ENCODE results near the gene DGKQ.
"Not testable (repeated sequence)": the region's sequence is repeated elsewhere in the genome, so short reads cannot be mapped to it uniquely, and the experiment has no call there.

The DGKQ gene

DNA sequence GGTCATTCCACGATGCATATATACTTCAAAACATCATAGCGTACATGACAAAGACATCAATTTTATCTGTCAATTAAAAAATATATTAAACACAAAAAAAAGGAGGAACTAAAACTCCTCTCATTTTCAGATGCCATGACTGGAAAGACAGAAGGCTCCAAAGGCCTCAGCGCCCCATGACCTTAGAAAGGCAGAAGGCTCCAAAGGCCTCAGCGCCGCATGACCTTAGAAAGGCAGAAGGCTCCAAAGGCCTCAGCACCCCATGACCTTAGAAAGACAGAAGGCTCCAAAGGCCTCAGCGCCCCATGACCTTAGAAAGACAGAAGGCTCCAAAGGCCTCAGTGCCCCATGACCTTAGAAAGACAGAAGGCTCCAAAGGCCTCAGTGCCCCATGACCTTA is 54.8 kb downstream of the DGKQ start:
- DNase-seq: not testable (repeated sequence)

DNA sequence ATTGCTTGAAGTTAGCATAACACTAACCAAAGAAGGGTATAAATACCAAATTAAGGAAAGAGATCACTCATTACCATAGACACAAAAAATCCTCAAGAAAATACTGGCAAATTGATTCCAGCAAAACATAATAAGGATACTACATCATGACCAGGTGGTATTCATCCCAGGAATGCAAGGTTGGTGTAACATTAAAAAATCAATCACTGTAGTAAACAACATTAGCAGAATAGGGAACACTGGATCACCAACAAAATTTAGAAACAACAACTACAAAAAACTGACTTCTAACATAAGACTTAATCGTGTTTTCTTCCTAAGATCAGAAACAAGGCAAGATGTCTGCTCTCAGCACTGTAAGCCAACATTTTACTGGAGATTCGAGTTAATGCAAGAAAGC is 55.4 kb downstream of the DGKQ start:
- DNase-seq: no peak

DNA sequence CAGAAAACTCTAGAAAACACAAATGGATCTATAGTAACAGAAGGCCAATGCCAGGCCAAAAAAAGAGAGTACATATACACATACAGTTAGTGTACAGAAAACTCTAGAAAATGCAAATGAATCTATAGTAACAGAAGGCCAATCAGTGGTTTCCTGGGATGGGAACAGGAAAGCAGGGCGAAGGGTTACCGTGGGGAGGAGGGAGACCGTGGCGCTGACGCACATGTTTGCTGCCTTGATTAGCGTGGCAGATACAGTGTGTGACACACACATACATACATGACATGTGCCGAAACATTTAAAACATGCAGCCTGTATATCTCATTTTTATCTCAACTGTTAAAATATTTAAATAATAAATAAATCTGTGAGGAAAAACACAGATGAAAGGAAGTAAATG is 55.9 kb downstream of the DGKQ start:
- DNase-seq: no peak

DNA sequence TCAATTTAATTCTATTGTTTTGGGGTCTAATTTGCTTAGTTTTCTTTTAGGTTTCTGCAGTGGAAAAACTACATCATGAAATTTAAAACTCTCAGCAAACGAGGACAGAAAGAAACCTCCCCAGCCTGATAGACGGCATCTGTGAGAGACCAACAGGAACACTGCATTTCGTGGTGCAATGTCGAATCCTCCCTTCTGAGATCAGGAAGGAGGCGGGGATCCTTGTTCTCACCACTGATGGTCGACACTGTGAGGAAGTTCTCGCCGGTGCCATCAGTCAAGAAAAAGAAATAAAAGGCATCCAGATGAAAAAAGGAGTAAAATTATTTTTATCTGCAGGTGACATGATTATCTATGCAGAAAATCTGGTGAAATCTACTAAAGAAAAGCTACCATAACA is 57.8 kb downstream of the DGKQ start:
- DNase-seq: no peak

DNA sequence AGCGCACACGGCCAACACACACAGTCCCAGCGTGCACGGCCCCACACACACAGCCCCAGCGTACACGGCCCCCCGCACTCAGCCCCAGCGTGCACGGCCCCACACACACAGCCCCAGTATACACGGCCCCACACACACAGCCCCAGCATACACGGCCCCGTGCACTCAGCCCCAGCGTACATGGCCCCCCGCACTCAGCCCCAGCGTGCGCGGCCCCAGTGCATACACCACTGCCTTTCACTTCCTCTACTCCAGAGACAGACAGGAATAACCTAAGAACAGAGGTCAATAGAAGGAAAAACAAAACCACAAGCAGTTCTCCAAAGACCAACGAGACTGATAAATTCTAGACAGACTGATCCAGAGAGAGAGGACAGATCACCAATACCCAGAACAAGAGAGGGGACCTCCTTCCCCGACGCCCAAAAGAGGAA is 58.3 kb downstream of the DGKQ start:
- no peak for DNase-seq

DNA sequence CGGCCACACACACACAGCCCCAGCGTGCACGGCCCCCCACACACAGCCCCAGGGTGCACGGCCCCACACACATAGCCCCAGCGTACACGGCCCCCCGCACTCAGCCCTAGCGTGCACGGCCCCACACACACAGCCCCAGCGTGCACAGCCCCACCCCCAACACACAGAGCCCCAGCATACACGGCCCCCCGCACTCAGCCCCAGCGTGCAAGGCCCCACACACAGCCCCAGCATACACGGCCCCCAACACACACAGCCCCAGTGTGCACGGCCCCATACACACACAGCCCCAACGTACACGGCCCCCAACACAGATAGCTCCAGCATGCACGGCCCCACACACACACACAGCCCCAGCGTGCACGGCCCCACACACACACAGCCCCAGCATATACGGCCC is 58.8 kb downstream of the DGKQ start:
- no peak for DNase-seq

DNA sequence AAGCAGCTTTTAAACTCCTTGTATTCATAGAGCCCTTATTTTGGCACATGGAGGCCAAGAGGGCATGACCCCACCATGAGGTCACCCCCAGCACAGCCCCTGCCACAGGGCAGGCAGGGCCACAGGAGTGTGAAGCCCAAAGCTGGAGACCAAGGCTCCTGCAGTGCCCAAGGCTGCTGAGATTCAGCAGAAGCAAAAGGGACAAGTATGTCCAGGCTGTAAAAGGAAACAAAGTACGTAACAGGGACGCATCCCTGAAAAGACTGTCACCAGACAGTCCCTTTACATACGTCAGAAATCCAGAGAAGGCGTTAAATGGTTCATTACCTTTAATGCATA is 60.1 kb downstream of the DGKQ start:
- no peak for DNase-seq

DNA sequence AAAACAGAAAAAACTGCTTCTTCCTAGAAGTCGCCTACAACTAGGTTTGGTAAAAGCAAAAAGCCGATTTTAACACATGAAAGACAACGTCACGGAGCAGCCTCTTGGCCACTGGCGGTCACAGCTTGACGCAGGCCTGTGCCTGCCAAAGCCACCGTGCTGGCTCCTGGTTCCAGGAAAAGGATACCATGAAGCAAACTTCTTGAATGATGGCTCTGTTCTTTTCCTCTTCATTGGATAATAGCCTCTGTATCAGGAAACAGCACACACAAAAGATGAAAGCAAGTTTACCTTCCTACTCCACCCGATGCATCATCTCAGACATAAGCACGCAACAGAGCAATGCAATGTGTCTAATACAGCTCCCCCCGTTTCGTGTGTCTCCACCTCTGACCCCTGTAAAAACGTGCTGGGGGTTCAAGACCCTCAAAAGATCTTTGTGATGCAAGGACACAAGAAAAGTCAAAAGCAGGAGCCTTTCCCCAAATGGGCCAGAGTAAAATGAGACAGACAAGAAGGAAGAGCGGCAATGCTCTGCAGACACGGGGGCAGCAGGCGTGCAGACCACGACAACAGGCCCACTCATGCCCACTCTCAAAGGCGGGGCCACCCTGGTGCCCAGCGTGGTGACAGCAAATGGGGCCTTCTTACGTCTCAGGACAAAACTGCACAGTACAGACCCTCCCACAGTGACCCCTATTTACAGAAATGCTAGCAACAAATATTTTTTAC is 60.7 kb downstream of the DGKQ start:
- DNase-seq: no peak

DNA sequence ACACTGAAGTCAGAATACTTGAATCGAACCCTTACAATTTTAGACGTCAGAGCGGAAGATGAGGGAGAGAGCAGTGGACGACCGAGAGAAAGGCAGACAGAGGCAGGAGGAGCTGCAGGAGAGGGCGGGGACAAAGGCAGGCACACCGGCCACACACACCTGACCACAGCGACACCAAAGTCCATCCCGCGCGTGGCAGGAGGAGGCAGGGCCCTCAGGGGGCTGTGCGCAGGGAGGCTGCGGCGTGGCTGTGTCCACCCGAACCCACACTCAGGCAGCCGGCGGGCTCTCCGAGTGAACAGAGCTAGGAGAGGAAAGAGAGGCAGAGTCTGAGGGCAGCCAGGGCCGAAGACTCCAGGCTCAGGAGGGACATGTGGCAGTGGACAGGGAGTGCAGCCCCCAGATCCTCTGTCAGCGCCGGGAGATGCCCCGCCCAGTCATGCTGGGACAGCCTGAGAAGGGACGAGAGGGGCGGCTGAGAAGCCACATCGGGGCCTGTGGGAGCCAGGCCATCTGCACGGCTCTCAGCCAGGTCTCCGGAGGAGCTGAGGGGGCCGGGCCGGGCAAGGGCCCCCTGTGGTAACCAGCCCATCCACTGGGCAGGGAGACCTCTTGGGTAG is 61.4 kb downstream of the DGKQ start:
- no peak for DNase-seq

DNA sequence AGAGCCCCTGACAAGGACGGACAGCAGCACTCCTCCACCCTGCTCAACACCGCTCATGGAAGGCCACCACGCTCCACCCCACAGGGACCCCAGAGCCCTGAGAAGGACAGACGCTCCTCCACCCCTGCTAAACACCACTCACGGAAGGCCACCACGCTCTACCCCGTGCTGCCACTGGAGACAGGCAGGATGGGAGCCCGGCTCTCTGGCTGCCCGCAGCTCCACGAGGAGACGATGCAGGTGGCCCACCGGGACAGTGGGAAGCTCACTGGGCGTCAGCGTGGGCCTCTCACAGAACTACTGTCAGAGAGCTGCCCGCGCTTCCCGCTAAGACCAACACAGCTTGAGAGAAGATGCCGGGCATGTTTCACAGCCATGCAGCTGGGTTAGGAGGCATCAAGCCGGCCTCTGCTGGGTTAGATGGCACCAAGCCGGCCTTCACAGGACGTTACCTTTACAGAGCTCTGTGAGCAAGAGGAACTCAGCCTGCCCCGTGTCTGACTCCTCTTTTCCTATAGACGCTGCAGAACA is 62.1 kb downstream of the DGKQ start:
- DNase-seq: no peak

DNA sequence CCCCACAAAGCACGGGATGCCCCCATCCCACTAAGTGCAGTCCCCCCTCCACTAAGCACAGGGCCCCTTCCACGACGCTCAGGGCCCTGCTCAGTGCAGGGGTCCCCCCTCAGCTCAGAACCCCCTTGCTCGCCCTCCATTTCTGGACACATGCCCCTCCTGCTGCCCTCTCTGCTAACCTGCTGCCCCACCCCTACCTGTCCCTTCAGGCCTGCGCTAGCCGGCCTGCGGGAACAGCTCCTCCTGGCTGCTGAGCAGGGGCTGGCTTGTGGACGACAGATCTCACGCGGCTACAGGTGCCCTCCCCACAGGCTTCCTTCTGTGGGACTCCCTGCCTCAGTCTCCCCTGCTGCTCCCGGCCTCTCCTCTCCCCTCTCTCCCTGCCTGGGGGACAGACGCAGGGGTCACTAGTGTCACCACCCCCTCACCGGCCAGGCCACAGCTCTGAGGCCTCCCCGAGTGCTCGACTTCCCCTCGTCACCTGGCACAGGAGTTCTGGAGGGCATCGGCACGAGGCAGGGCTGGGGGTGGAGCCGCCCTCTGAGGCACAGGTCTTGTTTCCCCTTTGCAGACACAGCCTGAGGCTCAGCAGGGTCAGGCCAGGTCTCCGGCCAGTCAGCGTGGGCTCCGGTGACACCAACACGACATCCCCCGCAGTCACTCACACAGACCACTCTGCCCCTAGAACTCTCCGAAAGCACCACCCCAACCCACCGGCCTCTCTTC is 62.8 kb downstream of the DGKQ start:
- DNase-seq: no peak

DNA sequence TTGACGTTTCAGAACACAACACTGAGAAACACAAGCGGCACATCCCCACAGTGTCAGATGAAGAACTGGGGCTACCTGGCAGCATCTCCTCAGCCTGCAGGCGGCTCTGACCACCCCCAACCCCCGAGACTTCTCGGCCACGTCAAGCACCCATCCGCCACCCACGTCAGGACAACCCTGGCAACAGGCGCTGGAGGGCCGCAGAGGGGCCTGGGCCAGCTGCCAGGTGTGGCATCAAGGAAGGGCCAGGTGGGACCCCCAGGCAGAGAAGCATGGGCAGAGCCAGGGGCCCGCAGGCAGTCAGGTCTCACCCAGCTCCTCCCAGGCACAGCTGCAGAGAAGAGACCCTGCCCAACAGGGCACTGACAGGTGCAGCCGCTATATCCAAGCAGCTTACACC is 63.5 kb downstream of the DGKQ start:
- no peak for DNase-seq

DNA sequence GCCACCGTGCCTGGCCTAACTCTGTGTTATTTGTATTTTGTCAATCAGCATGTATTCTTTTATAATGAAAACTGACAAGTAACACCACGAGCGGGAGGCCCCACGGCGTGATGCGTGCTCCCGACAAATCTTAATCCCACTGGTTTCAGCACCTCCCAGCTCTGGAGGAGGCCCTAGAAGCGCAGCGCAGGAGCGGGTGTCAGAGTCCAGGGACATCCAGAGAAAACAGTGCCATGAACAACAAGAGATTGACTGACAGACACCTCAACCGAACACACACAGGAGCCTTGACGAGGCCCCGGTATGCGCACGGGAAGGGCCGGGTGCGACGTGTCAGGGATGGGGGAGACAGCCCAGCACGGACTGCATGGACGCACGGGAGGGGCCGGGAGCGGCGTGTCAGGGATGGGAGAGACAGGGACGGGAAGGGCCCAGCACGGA is 64.2 kb downstream of the DGKQ start:
- no peak for DNase-seq

All from stimulated activated CD4-positive, alpha-beta T cell treated with anti-CD3 and anti-CD28 coated beads, Interleukin-1b, Interleukin-23, amount 100 ng/mL, for 48 hours (primary cell).